K562 (cell line): ENCODE results near the gene ARHGAP35. TPM values are rescaled to one million over a fixed set of nuclear protein-coding genes. Genes with fewer than 3 reads are reported as not detected.

Experiments used
- BCL6 ChIP-seq: fragments of 250-450 bp; sonication (Bioruptor Pico); IDR thresholded peaks from 2 replicates; pipeline ENCODE4 v1.4.0; 2020
- FOXK2 ChIP-seq, 2 experiments: fragments of 450-650 bp; IDR thresholded peaks in 1 of 2; conservative IDR thresholded peaks in 1 of 2; 2 replicates each; pipeline ENCODE4 v1.6.1; 2016; ENCODE audit warnings: low read depth in 2 of 2, mild to moderate bottlenecking in 1 of 2
- GATA2 ChIP-seq: sonication (generic); formaldehyde crosslinking; IDR thresholded peaks from 2 replicates; pipeline ENCODE4 v1.4.0; 2020; ENCODE audit warnings: mild to moderate bottlenecking, missing genetic modification reagents
- HDAC3 ChIP-seq: fragments of 450-650 bp; IDR thresholded peaks from 2 replicates; pipeline ENCODE4 v1.6.1; 2018; ENCODE audit warnings: borderline replicate concordance, mild to moderate bottlenecking, moderate library complexity; ENCODE audit not compliant: partially characterized antibody
- JUN ChIP-seq, 2 experiments: sonication (generic) in 1 of 2; formaldehyde crosslinking in 1 of 2; IDR thresholded peaks; 2 replicates each; pipeline versions ENCODE4 v1.6.1 to v1.8.0; 2012 to 2022; ENCODE audit warnings: borderline replicate concordance in 2 of 2, mild to moderate bottlenecking in 2 of 2, improper control_type of control experiment in 1 of 2, low read depth in 1 of 2, low read length in 1 of 2, missing genetic modification reagents in 1 of 2
- NCOA1 ChIP-seq: fragments of 450-650 bp; IDR thresholded peaks from 2 replicates; pipeline ENCODE4 v1.6.1; 2016; ENCODE audit warnings: low read depth
- NFIC ChIP-seq: fragments of 450-650 bp; IDR thresholded peaks from 2 replicates; pipeline ENCODE4 v1.6.1; 2017; ENCODE audit warnings: mild to moderate bottlenecking, inconsistent platforms
- PHF21A ChIP-seq: fragments of 450-650 bp; IDR thresholded peaks from 2 replicates; pipeline ENCODE4 v1.6.1; 2017; ENCODE audit warnings: low read depth, borderline replicate concordance
- SNRNP70 ChIP-seq: fragments of 200-400 bp; formaldehyde crosslinking; optimal IDR thresholded peaks from 2 replicates; pipeline ENCODE3; 2017; ENCODE audit warnings: low read depth, low read length
- SP1 ChIP-seq: sonication (generic); formaldehyde crosslinking; IDR thresholded peaks from 2 replicates; pipeline ENCODE4 v1.8.1; 2022; ENCODE audit warnings: mild to moderate bottlenecking, missing genetic modification reagents
- polyA plus RNA-seq, 8 experiments: library from polyadenylated mRNA; depleted of rRNA in 4 of 8; stranded (reverse) in 5 of 8; unstranded in 3 of 8; fragments of >200 nt; fragmentation: Nextera tagmentation in 2 of 8; fragmentation: Illumina TruSeq in 1 of 8; extraction: Ambion mirVana in 2 of 8; extraction: Trizol in 1 of 8; gene quantifications; 2 replicates each; pipeline versions ENCODE4 v1.2.1 to v1.2.3, GENCODE V29; 2011 to 2014; ENCODE audit warnings: inconsistent platforms in 1 of 8, missing spikeins in 1 of 8
- total RNA-seq, 7 experiments: library from RNA; depleted of rRNA in 6 of 7; stranded (reverse); fragments of >200 nt in 6 of 7; fragmentation: Illumina TruSeq in 2 of 7; extraction: Trizol in 2 of 7; gene quantifications; 2 replicates each; pipeline versions ENCODE4 v1.2.1 to v1.2.3, GENCODE V29; 2011 to 2021; ENCODE audit warnings: low replicate concordance in 1 of 7
- TF ChIP-seq, protein P1 (sequence below), 2 experiments: fragments of 450-650 bp; conservative IDR thresholded peaks; 2 replicates each; pipeline ENCODE4 v1.6.1; 2017; ENCODE audit warnings: mild to moderate bottlenecking in 2 of 2, moderate library complexity in 2 of 2
- TF ChIP-seq, protein P2 (sequence below): fragments of 450-650 bp; conservative IDR thresholded peaks from 2 replicates; pipeline ENCODE4 v1.6.1; 2016; ENCODE audit warnings: missing genetic modification characterization, low read depth, mild to moderate bottlenecking, control low read depth, missing compliant biosample characterization
- TF ChIP-seq, protein P3 (sequence below): fragments of 200-800 bp; sonication (Bioruptor generic); IDR thresholded peaks from 2 replicates; pipeline ENCODE4 v1.6.1; 2017; ENCODE audit warnings: missing genetic modification characterization, missing compliant biosample characterization
- TF ChIP-seq, protein P4 (sequence below): fragments of 450-650 bp; IDR thresholded peaks from 2 replicates; pipeline ENCODE4 v1.6.1; 2014; ENCODE audit warnings: low read depth, mild to moderate bottlenecking, moderate library complexity, borderline replicate concordance
- TF ChIP-seq, protein P5 (sequence below): fragments of 450-650 bp; IDR thresholded peaks from 2 replicates; pipeline ENCODE4 v1.6.1; 2017; ENCODE audit warnings: antibody characterized with exemption
- TF ChIP-seq, protein P6 (sequence below): fragments of 450-650 bp; IDR thresholded peaks from 2 replicates; pipeline ENCODE4 v1.6.1; 2016; ENCODE audit warnings: antibody characterized with exemption

Gene ARHGAP35
- total and polyA plus RNA-seq, 9 of the 15 experiments (the other 6 are each of a cell fraction or from before 2014, with no cell fraction given), result 0.27 to 26.4 (median 10.2) TPM

DNA sequence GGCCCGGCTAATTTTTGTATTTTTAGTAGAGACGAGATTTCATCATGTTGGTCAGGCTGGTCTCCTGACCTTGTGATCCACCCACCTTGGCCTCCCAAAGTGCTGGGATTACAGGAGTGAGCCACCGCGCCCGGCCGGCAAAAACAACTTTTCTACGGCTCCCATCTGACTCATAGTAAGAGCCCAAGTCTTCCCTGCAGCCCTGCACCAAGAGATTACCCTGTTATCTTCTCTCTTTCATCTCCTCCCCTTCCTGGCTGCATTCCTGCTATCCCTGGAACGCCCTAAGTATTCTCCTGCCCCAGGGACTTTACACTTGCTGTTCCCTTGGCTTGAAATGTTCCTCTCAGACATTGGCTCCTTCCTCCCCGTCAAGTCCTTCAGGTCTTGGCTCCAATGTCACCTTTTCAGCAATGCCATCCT lies 16.7 kb upstream of the ARHGAP35 start (continued):
- TF ChIP-seq, protein P1, sequence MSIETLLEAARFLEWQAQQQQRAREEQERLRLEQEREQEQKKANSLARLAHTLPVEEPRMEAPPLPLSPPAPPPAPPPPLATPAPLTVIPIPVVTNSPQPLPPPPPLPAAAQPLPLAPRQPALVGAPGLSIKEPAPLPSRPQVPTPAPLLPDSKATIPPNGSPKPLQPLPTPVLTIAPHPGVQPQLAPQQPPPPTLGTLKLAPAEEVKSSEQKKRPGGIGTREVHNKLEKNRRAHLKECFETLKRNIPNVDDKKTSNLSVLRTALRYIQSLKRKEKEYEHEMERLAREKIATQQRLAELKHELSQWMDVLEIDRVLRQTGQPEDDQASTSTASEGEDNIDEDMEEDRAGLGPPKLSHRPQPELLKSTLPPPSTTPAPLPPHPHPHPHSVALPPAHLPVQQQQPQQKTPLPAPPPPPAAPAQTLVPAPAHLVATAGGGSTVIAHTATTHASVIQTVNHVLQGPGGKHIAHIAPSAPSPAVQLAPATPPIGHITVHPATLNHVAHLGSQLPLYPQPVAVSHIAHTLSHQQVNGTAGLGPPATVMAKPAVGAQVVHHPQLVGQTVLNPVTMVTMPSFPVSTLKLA (conservative IDR thresholded peaks at IDR 0.05), result peak in 1 of 2 experiments; percentile 63; a peak in 2 of 4 replicates
- 0 out of 2 replicates have a peak, but pooled peaks have one; percentile 17 for TF ChIP-seq SP1 (CRISPR knock-in tag)
- TF ChIP-seq, protein P2, sequence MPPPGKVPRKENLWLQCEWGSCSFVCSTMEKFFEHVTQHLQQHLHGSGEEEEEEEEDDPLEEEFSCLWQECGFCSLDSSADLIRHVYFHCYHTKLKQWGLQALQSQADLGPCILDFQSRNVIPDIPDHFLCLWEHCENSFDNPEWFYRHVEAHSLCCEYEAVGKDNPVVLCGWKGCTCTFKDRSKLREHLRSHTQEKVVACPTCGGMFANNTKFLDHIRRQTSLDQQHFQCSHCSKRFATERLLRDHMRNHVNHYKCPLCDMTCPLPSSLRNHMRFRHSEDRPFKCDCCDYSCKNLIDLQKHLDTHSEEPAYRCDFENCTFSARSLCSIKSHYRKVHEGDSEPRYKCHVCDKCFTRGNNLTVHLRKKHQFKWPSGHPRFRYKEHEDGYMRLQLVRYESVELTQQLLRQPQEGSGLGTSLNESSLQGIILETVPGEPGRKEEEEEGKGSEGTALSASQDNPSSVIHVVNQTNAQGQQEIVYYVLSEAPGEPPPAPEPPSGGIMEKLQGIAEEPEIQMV, result peak; percentile 64
- TF ChIP-seq, protein P3, sequence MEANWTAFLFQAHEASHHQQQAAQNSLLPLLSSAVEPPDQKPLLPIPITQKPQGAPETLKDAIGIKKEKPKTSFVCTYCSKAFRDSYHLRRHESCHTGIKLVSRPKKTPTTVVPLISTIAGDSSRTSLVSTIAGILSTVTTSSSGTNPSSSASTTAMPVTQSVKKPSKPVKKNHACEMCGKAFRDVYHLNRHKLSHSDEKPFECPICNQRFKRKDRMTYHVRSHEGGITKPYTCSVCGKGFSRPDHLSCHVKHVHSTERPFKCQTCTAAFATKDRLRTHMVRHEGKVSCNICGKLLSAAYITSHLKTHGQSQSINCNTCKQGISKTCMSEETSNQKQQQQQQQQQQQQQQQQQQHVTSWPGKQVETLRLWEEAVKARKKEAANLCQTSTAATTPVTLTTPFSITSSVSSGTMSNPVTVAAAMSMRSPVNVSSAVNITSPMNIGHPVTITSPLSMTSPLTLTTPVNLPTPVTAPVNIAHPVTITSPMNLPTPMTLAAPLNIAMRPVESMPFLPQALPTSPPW (CRISPR knock-in tag), result peak; percentile 42; the same call in 1 of the 2 replicates
- TF ChIP-seq SNRNP70, result no peak
- peak; percentile 78 for TF ChIP-seq NFIC
- TF ChIP-seq FOXK2 (conservative IDR thresholded peaks at IDR 0.05 in 1 of 2, IDR thresholded peaks at IDR 0.05 in 1 of 2; ENCODE audit: low read depth in 2 of 2), result peak in 1 of 2 experiments; percentile 58; a peak in 1 of 4 replicates
- TF ChIP-seq PHF21A, result peak; percentile 60; the same call in 1 of the 2 replicates
- peak; percentile 88 for TF ChIP-seq GATA2
- TF ChIP-seq, protein P4, sequence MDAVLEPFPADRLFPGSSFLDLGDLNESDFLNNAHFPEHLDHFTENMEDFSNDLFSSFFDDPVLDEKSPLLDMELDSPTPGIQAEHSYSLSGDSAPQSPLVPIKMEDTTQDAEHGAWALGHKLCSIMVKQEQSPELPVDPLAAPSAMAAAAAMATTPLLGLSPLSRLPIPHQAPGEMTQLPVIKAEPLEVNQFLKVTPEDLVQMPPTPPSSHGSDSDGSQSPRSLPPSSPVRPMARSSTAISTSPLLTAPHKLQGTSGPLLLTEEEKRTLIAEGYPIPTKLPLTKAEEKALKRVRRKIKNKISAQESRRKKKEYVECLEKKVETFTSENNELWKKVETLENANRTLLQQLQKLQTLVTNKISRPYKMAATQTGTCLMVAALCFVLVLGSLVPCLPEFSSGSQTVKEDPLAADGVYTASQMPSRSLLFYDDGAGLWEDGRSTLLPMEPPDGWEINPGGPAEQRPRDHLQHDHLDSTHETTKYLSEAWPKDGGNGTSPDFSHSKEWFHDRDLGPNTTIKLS, result 0 out of 2 replicates have a peak, but pooled peaks have one; percentile 20
- peak; percentile 53 for TF ChIP-seq NCOA1
- TF ChIP-seq, protein P5, sequence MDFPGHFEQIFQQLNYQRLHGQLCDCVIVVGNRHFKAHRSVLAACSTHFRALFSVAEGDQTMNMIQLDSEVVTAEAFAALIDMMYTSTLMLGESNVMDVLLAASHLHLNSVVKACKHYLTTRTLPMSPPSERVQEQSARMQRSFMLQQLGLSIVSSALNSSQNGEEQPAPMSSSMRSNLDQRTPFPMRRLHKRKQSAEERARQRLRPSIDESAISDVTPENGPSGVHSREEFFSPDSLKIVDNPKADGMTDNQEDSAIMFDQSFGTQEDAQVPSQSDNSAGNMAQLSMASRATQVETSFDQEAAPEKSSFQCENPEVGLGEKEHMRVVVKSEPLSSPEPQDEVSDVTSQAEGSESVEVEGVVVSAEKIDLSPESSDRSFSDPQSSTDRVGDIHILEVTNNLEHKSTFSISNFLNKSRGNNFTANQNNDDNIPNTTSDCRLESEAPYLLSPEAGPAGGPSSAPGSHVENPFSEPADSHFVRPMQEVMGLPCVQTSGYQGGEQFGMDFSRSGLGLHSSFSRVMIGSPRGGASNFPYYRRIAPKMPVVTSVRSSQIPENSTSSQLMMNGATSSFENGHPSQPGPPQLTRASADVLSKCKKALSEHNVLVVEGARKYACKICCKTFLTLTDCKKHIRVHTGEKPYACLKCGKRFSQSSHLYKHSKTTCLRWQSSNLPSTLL, result peak; percentile 88
- TF ChIP-seq HDAC3, result peak; percentile 67
- TF ChIP-seq, protein P6, sequence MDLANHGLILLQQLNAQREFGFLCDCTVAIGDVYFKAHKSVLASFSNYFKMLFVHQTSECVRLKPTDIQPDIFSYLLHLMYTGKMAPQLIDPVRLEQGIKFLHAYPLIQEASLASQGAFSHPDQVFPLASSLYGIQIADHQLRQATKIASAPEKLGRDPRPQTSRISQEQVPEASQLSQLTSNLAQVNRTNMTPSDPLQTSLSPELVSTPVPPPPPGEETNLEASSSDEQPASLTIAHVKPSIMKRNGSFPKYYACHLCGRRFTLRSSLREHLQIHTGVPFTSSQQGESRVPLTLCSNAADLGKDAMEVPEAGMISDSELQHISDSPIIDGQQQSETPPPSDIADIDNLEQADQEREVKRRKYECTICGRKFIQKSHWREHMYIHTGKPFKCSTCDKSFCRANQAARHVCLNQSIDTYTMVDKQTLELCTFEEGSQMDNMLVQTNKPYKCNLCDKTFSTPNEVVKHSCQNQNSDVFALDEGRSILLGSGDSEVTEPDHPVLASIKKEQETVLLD, result peak; percentile 76; the same call in 1 of the 2 replicates
- no peak for TF ChIP-seq BCL6
- TF ChIP-seq JUN (IDR thresholded peaks at IDR 0.05; ENCODE audit: borderline replicate concordance, low read depth, low read length), result peak; percentile 76; the same call in 1 of the 2 replicates
- no peak for TF ChIP-seq JUN (CRISPR knock-in tag; IDR thresholded peaks at IDR 0.05; ENCODE audit: borderline replicate concordance)
